ENCODE data around the gene MGMT. TPM values are rescaled to one million over a fixed set of nuclear protein-coding genes. Genes with fewer than 3 reads are reported as not detected.
A peak's percentile ranks its signal among the peaks of the same experiment; 100 is the strongest.

MGMT gene
- total and polyA plus RNA-seq, 8 donors, result 1.2 to 37.8 (median 21.3) TPM

GRCh38 chr10:129541200-129541599 lies 74.2 kb downstream of the MGMT start:
- H3K4me3 ChIP-seq, result no peak overlapping the region
- intact Hi-C loops (cut with DNase I; ENCODE audit: low total_unique reads), result no loop called here
- WGBS, 5 donors, result 77 to 80% (median 79%) methylated on average over 9 of the region's 9 CpGs

GRCh38 chr10:129541748-129542487 lies 74.9 kb downstream of the MGMT start:
- intact Hi-C loops (cut with DNase I; ENCODE audit: low total_unique reads), result no loop called here
- 93 to 96% (median 95%) methylated on average over 21 of the region's 21 CpGs for WGBS, 5 donors
- Histone ChIP-seq H3K9me3 (no peaks in the 10 kb centered on the region), H3K27ac (no peak overlapping the region), H3K4me3 (no peak overlapping the region), H3K36me3 (peaks cover 0 to 23% (median 10%) of the 10 kb centered on the region in 4 donors), H3K27me3 (no peaks in the 10 kb centered on the region), H3K4me1 (no peaks in the 10 kb centered on the region)
- no peak for DNase-seq
- TF ChIP-seq CTCF (IDR thresholded peaks at IDR 0.05), result no peak
- no peak for TF ChIP-seq EP300 (IDR thresholded peaks at IDR 0.05)
- TF ChIP-seq POLR2A (IDR thresholded peaks at IDR 0.05), result no peak
- no peak for TF ChIP-seq POLR2AphosphoS5 (IDR thresholded peaks at IDR 0.05)

More at GRCh38 chr10:129541200-129541599, 74.2 kb downstream of the MGMT start:
- no peak overlapping the region for H3K27ac ChIP-seq
- H3K9me3 ChIP-seq, result no peaks in the 10 kb centered on the region
- H3K36me3 ChIP-seq, result peaks cover 0 to 30% (median 17%) of the 10 kb centered on the region in 4 donors
- H3K27me3 ChIP-seq, result no peaks in the 10 kb centered on the region
- no peaks in the 10 kb centered on the region for H3K4me1 ChIP-seq
- DNase-seq, result peak in 1 of 2 donors; percentile 44
- TF ChIP-seq POLR2AphosphoS5 (IDR thresholded peaks at IDR 0.05) (no peak), CTCF (IDR thresholded peaks at IDR 0.05) (no peak), EP300 (IDR thresholded peaks at IDR 0.05) (no peak), POLR2A (IDR thresholded peaks at IDR 0.05) (no peak)

- no peak for DNase-seq
- Histone ChIP-seq H3K27ac (no peak overlapping the region), H3K4me3 (no peak overlapping the region), H3K9me3 (no peaks in the 10 kb centered on the region), H3K4me1 (peaks cover 0 to 6% (median 0%) of the 10 kb centered on the region in 4 donors), H3K36me3 (peaks cover 0 to 17% (median 7%) of the 10 kb centered on the region in 4 donors), H3K27me3 (no peaks in the 10 kb centered on the region)
- no peak for TF ChIP-seq EP300 (IDR thresholded peaks at IDR 0.05)
- TF ChIP-seq CTCF (IDR thresholded peaks at IDR 0.05), result no peak
- WGBS, 5 donors, result 92 to 98% (median 94%) methylated on average over 10 of the region's 10 CpGs
- intact Hi-C loops (cut with DNase I; ENCODE audit: low total_unique reads), result no loop called here
Observed at GRCh38 chr10:129542589-129542988, 75.5 kb downstream of the MGMT start.

- TF ChIP-seq POLR2A (IDR thresholded peaks at IDR 0.05) (no peak), POLR2AphosphoS5 (IDR thresholded peaks at IDR 0.05) (no peak), CTCF (IDR thresholded peaks at IDR 0.05) (no peak), EP300 (IDR thresholded peaks at IDR 0.05) (no peak)
- H3K4me3 ChIP-seq, result no peak overlapping the region
- peak in 1 of 2 donors; percentile 22 for DNase-seq
- H3K4me1 ChIP-seq, result peaks cover 0 to 16% (median 0%) of the 10 kb centered on the region in 4 donors
- H3K9me3 ChIP-seq, result no peaks in the 10 kb centered on the region
- H3K27ac ChIP-seq, result no peak overlapping the region
- intact Hi-C loops (cut with DNase I; ENCODE audit: low total_unique reads), result no loop called here
- WGBS, 5 donors, result 86 to 94% (median 92%) methylated on average over 15 to 23 of the region's 23 CpGs
- H3K36me3 ChIP-seq, result peaks cover 0 to 8% (median 0%) of the 10 kb centered on the region in 4 donors
- H3K27me3 ChIP-seq, result no peaks in the 10 kb centered on the region
Observed at GRCh38 chr10:129544205-129545202, 77.5 kb downstream of the MGMT start.
